ENCODE results near the gene GSTCD. TPM values are rescaled to one million over a fixed set of nuclear protein-coding genes. Genes with fewer than 3 reads are reported as not detected.
A peak's percentile ranks its signal among the peaks of the same experiment; 100 is the strongest.
"Not testable (repeated sequence)": the region's sequence is repeated elsewhere in the genome, so short reads cannot be mapped to it uniquely, and the experiment has no call there.

The GSTCD gene
- total RNA-seq, 3 donors from 2014 or later: 13.2 to 16.6 (median 14.2) TPM

- H3K4me3 Mint-ChIP-seq: no peak overlapping the region
- no peaks in the 10 kb centered on the region for H3K9me3 Mint-ChIP-seq
- H3K36me3 Mint-ChIP-seq (ENCODE audit: insufficient read depth): no peaks in the 10 kb centered on the region
- ATAC-seq (no peak), DNase-seq (no peak)
- no peaks in the 10 kb centered on the region for H3K4me1 Mint-ChIP-seq (ENCODE audit: low read depth)
- H3K27me3 Mint-ChIP-seq (ENCODE audit: low read depth): no peaks in the 10 kb centered on the region
Observed at GRCh38 chr4:105751718-105752299, 43.2 kb downstream of the GSTCD start.

GRCh38 chr4:105753361-105753760, 44.8 kb downstream of the GSTCD start:
- ATAC-seq (no peak), DNase-seq (no peak)
- Mint-ChIP-seq H3K9me3 (no peaks in the 10 kb centered on the region), H3K4me1 (ENCODE audit: low read depth) (no peaks in the 10 kb centered on the region), H3K36me3 (ENCODE audit: insufficient read depth) (no peaks in the 10 kb centered on the region), H3K4me3 (no peak overlapping the region), H3K27me3 (ENCODE audit: low read depth) (no peaks in the 10 kb centered on the region)

DNA sequence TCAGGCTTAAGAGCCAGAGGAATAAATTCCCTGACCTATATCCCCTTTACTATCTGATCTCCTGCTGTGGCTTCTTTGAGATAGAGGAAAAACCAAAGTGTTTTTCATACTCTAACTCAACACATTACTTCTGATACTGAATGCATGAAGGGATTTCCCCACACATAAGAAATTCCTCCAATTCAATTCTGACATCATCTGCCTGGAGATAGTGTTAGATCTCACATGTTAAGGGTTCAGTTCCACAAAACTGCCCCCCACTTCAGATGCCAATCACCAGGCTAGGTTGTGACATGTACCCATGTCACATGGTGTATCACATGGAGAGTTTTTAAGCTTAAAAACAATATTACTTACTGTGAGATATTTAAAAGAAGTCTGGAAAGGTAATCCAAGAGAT, 46.8 kb downstream of the GSTCD start:
- Mint-ChIP-seq H3K4me3 (no peak overlapping the region), H3K36me3 (ENCODE audit: insufficient read depth) (no peaks in the 10 kb centered on the region), H3K4me1 (ENCODE audit: low read depth) (no peaks in the 10 kb centered on the region), H3K9me3 (no peaks in the 10 kb centered on the region), H3K27me3 (ENCODE audit: low read depth) (no peaks in the 10 kb centered on the region)
- ATAC-seq (peak in 1 of 2 donors; percentile 14), DNase-seq (no peak)

DNA sequence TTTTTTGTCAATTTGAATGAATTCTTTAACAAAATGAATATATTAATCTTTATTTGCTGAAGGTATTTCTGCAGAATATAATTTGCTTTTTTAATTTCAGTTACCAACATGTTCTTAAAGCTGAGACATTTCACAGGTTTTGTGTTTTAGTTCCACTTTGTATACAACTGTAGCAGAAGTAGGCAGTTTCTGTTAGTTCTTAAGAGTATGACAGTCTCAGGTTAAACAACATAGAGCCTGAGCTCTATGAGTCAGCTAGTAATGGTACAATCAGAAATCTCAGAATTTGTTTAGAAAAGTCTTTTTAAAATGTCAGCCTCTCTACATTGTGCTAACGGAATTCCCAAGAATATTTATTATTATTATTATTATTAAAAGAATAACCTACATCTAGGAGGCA, 50.4 kb downstream of the GSTCD start:
- Mint-ChIP-seq H3K4me3 (no peak overlapping the region), H3K27me3 (ENCODE audit: low read depth) (no peaks in the 10 kb centered on the region), H3K36me3 (ENCODE audit: insufficient read depth) (no peaks in the 10 kb centered on the region), H3K9me3 (no peaks in the 10 kb centered on the region), H3K4me1 (ENCODE audit: low read depth) (no peaks in the 10 kb centered on the region)
- ATAC-seq (no peak), DNase-seq (no peak)

DNA sequence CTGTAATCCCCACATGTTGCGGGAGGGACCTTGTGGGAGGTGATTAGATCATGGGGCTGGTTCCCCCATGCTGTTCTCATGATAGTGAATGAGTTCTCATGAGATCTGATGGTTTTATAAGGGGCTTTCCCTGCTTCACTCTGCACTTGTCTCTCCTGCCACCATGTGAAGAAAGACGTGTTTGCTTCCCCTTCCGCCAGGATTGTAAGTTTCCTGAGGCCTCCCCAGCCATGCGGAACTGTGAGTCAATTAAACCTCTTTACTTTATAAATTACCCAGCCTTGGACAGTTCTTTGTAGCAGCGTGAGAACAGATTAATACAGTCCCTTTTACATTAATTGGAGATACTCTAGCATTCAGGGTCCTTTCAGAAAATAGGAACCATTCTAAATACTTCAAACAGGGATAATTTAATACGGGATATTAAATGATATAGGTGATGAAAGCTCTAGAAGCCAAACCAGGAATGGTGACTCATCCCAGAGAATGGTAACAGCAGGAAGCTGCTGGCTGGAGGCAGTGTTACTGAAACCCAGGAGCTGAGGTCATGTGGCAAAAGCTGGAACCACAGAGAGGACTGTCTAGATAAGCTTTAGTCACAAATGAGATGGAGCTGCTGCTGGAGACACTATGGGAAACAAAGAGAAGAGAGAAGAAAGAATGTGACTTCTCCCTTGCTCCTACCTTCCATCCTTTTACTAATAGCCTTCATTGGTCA, 57.3 kb downstream of the GSTCD start:
- Mint-ChIP-seq H3K9me3 (no peaks in the 10 kb centered on the region), H3K36me3 (ENCODE audit: insufficient read depth) (peaks cover 6% of the 10 kb centered on the region), H3K4me3 (no peak overlapping the region), H3K4me1 (ENCODE audit: low read depth) (no peaks in the 10 kb centered on the region), H3K27me3 (ENCODE audit: low read depth) (no peaks in the 10 kb centered on the region)
- no peak for ATAC-seq
- no peak for DNase-seq

DNA sequence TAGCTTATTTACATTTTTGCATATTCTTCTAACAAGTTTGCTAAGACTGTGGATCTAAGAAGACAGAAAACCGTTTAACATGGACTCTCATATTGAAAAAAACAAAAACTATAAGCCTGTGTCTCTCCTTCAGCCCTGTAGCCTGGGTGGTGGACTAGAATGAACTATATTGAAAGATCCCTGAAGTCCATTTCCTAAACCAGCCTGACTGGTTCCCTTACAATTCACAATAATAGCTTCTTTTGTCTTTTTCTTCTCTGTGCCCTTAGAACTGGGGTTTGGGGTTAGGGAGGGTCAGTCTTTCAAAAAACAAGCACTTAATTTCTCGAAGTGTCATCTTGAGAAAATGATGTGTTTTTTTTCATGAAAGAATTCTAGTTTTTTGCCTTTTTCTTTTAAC, 59.0 kb downstream of the GSTCD start:
- no peak for ATAC-seq
- H3K36me3 Mint-ChIP-seq (ENCODE audit: insufficient read depth): peaks cover 13% of the 10 kb centered on the region
- DNase-seq: no peak
- no peaks in the 10 kb centered on the region for H3K27me3 Mint-ChIP-seq (ENCODE audit: low read depth)
- no peak overlapping the region for H3K4me3 Mint-ChIP-seq
- peaks cover 8% of the 10 kb centered on the region for H3K9me3 Mint-ChIP-seq
- no peaks in the 10 kb centered on the region for H3K4me1 Mint-ChIP-seq (ENCODE audit: low read depth)

- ATAC-seq; H3K27me3 Mint-ChIP-seq (ENCODE audit: low read depth); H3K4me3 Mint-ChIP-seq; DNase-seq; H3K4me1 Mint-ChIP-seq (ENCODE audit: low read depth): not testable (repeated sequence)
- Mint-ChIP-seq H3K9me3 (peaks cover 20% of the 10 kb centered on the region), H3K36me3 (ENCODE audit: insufficient read depth) (peaks cover 33% of the 10 kb centered on the region)
Observed at GRCh38 chr4:105770524-105770923, 61.9 kb downstream of the GSTCD start.

DNA sequence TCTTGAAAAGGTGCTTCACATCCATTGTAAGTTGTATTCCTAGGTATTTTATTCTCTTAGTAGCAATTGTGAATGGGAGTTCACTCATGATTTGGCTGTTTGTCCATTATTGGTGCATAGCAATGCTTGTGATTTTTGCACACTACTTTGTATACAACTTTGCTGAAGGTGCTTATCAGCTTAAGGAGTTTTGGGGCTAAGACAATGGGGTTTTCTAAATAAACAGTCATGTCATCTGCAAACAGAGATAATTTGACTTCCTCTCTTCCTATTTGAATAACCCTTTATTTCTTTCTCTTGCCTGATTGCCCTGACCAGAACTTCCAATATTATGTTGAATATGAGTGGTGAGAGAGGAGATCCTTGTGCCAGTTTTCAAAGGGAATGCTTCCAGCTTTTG, 63.5 kb downstream of the GSTCD start:
- peaks cover 33% of the 10 kb centered on the region for H3K36me3 Mint-ChIP-seq (ENCODE audit: insufficient read depth)
- ATAC-seq; H3K4me3 Mint-ChIP-seq; DNase-seq; H3K27me3 Mint-ChIP-seq (ENCODE audit: low read depth); H3K4me1 Mint-ChIP-seq (ENCODE audit: low read depth): not testable (repeated sequence)
- H3K9me3 Mint-ChIP-seq: peaks cover 20% of the 10 kb centered on the region

DNA sequence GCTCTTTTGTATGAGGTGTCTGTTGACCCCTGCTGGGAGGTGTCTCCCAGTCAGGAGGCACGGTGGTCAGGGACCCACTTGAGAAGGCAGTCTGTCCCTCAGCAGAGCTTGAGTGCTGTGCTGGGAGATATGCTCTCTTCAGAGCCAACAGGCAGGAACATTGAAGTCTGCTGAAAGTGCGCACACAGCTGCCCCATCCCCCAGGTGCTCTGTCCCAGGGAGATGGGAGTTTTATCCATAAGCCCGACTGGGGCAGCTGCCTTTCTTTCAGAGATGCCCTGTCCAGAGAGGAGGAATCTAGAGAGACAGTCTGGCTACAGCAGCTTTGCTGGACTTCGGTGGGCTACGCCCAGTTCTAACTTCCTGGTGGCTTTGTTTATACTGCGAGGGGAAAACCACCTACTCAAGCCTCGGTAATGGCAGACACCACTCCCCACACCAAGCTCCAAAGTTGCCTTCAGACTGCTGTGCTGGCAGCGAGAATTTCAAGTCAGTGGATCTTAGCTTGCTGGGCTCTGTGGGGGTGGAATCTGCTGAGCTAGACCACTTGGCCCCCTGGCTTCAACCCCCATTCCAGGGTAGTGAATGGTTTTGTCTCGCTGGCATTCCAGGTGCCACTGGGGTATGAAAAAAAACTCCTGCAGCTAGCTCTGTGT, 67.3 kb downstream of the GSTCD start:
- not testable (repeated sequence) for H3K4me3 Mint-ChIP-seq; DNase-seq; ATAC-seq; H3K27me3 Mint-ChIP-seq (ENCODE audit: low read depth); H3K4me1 Mint-ChIP-seq (ENCODE audit: low read depth)
- peaks cover 27% of the 10 kb centered on the region for H3K36me3 Mint-ChIP-seq (ENCODE audit: insufficient read depth)
- H3K9me3 Mint-ChIP-seq: peaks cover 20% of the 10 kb centered on the region

DNA sequence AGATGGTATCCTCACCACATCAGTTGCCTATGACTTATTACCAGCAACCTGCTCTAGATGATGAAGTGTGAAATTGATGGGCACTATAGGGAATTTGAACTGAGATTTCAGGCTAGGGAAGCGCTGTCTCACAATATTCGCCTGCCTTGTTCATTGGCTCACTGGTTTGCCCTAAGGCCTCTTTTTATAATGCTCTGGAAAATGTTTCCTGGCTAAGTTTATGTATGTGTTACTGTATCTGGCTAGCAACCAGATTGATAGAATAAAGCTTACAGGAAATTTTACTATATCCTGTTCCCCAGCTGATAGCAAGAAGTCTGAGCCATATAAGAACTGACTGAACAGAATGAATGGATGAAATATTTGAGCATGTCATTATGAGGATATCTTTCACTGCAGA, 71.6 kb downstream of the GSTCD start:
- no peak overlapping the region for H3K4me3 Mint-ChIP-seq
- DNase-seq (no peak), ATAC-seq (no peak)
- no peaks in the 10 kb centered on the region for H3K27me3 Mint-ChIP-seq (ENCODE audit: low read depth)
- no peaks in the 10 kb centered on the region for H3K9me3 Mint-ChIP-seq
- no peaks in the 10 kb centered on the region for H3K4me1 Mint-ChIP-seq (ENCODE audit: low read depth)
- peaks cover 8% of the 10 kb centered on the region for H3K36me3 Mint-ChIP-seq (ENCODE audit: insufficient read depth)

- Mint-ChIP-seq H3K36me3 (ENCODE audit: insufficient read depth) (peaks cover 5% of the 10 kb centered on the region), H3K27me3 (ENCODE audit: low read depth) (no peaks in the 10 kb centered on the region), H3K4me1 (ENCODE audit: low read depth) (no peaks in the 10 kb centered on the region), H3K9me3 (no peaks in the 10 kb centered on the region), H3K4me3 (no peak overlapping the region)
- ATAC-seq (no peak), DNase-seq (no peak)
Observed at GRCh38 chr4:105784761-105785160, 76.2 kb downstream of the GSTCD start.

- no peaks in the 10 kb centered on the region for H3K9me3 Mint-ChIP-seq
- ATAC-seq: no peak
- no peaks in the 10 kb centered on the region for H3K4me1 Mint-ChIP-seq (ENCODE audit: low read depth)
- H3K36me3 Mint-ChIP-seq (ENCODE audit: insufficient read depth): peaks cover 5% of the 10 kb centered on the region
- H3K4me3 Mint-ChIP-seq: no peak overlapping the region
- no peaks in the 10 kb centered on the region for H3K27me3 Mint-ChIP-seq (ENCODE audit: low read depth)
- no peak for DNase-seq
Observed at GRCh38 chr4:105785792-105786191, 77.2 kb downstream of the GSTCD start.

DNA sequence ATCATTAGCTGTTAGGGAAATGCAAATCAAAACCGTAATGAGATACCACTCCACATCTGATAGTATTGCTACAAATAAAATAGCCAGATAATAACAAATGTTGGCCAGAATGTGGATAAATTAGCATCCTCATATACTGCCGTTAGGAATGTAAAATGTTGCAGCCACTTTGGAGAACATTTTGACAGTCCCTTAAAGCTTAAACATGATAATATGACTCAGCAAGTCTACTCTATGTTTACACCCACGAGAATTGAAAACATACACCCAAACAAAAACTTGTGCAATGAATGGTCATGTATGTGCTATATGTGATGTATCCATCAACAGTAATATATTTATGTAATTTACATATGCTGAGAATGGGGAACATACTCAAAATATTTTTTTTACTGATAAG, 78.2 kb downstream of the GSTCD start:
- no peak for ATAC-seq

DNA sequence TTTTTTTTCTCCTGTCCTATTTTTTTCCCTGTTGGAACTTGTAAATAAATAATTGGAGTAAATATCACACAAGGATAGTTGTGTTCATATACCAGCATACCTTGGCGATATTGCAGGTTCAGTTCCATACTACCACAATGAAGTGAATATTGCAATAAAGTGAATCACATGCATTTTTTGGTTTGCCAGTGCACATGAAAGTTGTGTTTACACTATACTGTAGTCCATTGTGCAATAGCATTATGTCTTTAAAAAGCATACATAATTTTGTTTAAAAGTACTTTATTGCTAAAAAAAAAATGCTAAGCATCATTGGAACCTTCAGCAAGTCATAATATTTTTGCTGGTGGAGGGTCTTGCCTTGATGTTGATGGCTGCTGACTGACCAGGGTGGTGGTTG, 88.6 kb downstream of the GSTCD start:
- DNase-seq (no peak), ATAC-seq (no peak)
- no peaks in the 10 kb centered on the region for H3K9me3 Mint-ChIP-seq
- H3K27me3 Mint-ChIP-seq (ENCODE audit: low read depth): no peaks in the 10 kb centered on the region
- H3K36me3 Mint-ChIP-seq (ENCODE audit: insufficient read depth): peaks cover 17% of the 10 kb centered on the region
- H3K4me3 Mint-ChIP-seq: no peak overlapping the region
- H3K4me1 Mint-ChIP-seq (ENCODE audit: low read depth): no peaks in the 10 kb centered on the region

More for the DNA sequence above, 78.2 kb downstream of the GSTCD start:
- DNase-seq: no peak
- no peaks in the 10 kb centered on the region for H3K27me3 Mint-ChIP-seq (ENCODE audit: low read depth)
- no peaks in the 10 kb centered on the region for H3K4me1 Mint-ChIP-seq (ENCODE audit: low read depth)
- no peak overlapping the region for H3K4me3 Mint-ChIP-seq
- peaks cover 5% of the 10 kb centered on the region for H3K36me3 Mint-ChIP-seq (ENCODE audit: insufficient read depth)
- H3K9me3 Mint-ChIP-seq: no peaks in the 10 kb centered on the region

All from activated T-cell treated with anti-CD3 and anti-CD28 coated beads, Interleukin-2, amount 50 U/mL, for 4 hours (primary cell).